ENCODE data around the gene HNRNPA1L2. TPM values are rescaled to one million over a fixed set of nuclear protein-coding genes. Genes with fewer than 3 reads are reported as not detected.
"Not testable (repeated sequence)": the region's sequence is repeated elsewhere in the genome, so short reads cannot be mapped to it uniquely, and the experiment has no call there.

Gene HNRNPA1L2
- total and polyA plus RNA-seq, 4 donors = 4.8 to 10.3 (median 8.3) TPM

GRCh38 chr13:52599037-52599847 is 43.0 kb upstream of the HNRNPA1L2 start:
- TF ChIP-seq CTCF (IDR thresholded peaks at IDR 0.05; ENCODE audit: control extremely low read depth, extremely low read depth) = no peak
- Histone ChIP-seq H3K27me3 (ENCODE audit: control insufficient read depth in 3 of 3, insufficient read depth in 3 of 3, low read length in 2 of 3) (no peaks in the 10 kb centered on the region), H3K4me3 (no peak overlapping the region), H3K27ac (ENCODE audit: low read depth in 1 of 2, low read length in 1 of 2) (no peak overlapping the region), H3K36me3 (ENCODE audit: control insufficient read depth in 4 of 4, insufficient read depth in 4 of 4, low read length in 4 of 4) (no peaks in the 10 kb centered on the region), H3K4me1 (ENCODE audit: control insufficient read depth in 5 of 5, insufficient read depth in 5 of 5, low read length in 5 of 5) (peaks cover 0 to 12% (median 5%) of the 10 kb centered on the region in 5 donors), H3K9me3 (ENCODE audit: control insufficient read depth in 4 of 4, insufficient read depth in 3 of 4, low read length in 3 of 4) (no peaks in the 10 kb centered on the region), H3K9ac (ENCODE audit: insufficient read depth in 1 of 2, low read length in 2 of 2) (peak overlapping the region in 1 of 2 donors; percentile 26)
- WGBS, 2 donors = 9 to 19% methylated on average over 13 of the region's 13 CpGs
- ATAC-seq (ENCODE audit: insufficient read depth, low FRiP score) (no peak), DNase-seq (peak in 1 of 3 donors; percentile 76)

- DNase-seq = peak; percentile 63 to 81 (median 64)
Measured at GRCh38 chr13:52599848-52600603, 42.2 kb upstream of the HNRNPA1L2 start.

GRCh38 chr13:52600666-52601065 is 41.6 kb upstream of the HNRNPA1L2 start:
- Histone ChIP-seq H3K9me3 (ENCODE audit: control insufficient read depth in 4 of 4, insufficient read depth in 3 of 4, low read length in 3 of 4) (no peaks in the 10 kb centered on the region), H3K36me3 (ENCODE audit: control insufficient read depth in 4 of 4, insufficient read depth in 4 of 4, low read length in 4 of 4) (no peaks in the 10 kb centered on the region), H3K4me1 (ENCODE audit: control insufficient read depth in 5 of 5, insufficient read depth in 5 of 5, low read length in 5 of 5) (peaks cover 0 to 12% (median 5%) of the 10 kb centered on the region in 5 donors), H3K27me3 (ENCODE audit: control insufficient read depth in 3 of 3, insufficient read depth in 3 of 3, low read length in 2 of 3) (no peaks in the 10 kb centered on the region), H3K4me3 (no peak overlapping the region), H3K9ac (ENCODE audit: insufficient read depth in 1 of 2, low read length in 2 of 2) (peak overlapping the region in 1 of 2 donors; percentile 80), H3K27ac (ENCODE audit: low read depth in 1 of 2, low read length in 1 of 2) (no peak overlapping the region)
- no peak for ATAC-seq (ENCODE audit: insufficient read depth, low FRiP score)
- TF ChIP-seq CTCF (IDR thresholded peaks at IDR 0.05; ENCODE audit: control extremely low read depth, extremely low read depth) = no peak
- no peak for DNase-seq
- WGBS, 2 donors = 81 to 84% methylated on average over 3 of the region's 3 CpGs

More at GRCh38 chr13:52599848-52600603, 42.2 kb upstream of the HNRNPA1L2 start:
- H3K9ac ChIP-seq (ENCODE audit: insufficient read depth in 1 of 2, low read length in 2 of 2) = peak overlapping the region in 1 of 2 donors; percentile 80
- H3K4me1 ChIP-seq (ENCODE audit: control insufficient read depth in 5 of 5, insufficient read depth in 5 of 5, low read length in 5 of 5) = peaks cover 0 to 12% (median 5%) of the 10 kb centered on the region in 5 donors
- H3K36me3 ChIP-seq (ENCODE audit: control insufficient read depth in 4 of 4, insufficient read depth in 4 of 4, low read length in 4 of 4) = no peaks in the 10 kb centered on the region
- TF ChIP-seq CTCF (IDR thresholded peaks at IDR 0.05; ENCODE audit: control extremely low read depth, extremely low read depth) = no peak
- H3K9me3 ChIP-seq (ENCODE audit: control insufficient read depth in 4 of 4, insufficient read depth in 3 of 4, low read length in 3 of 4) = no peaks in the 10 kb centered on the region
- 4 to 7% methylated on average over 63 to 73 of the region's 73 CpGs for WGBS, 2 donors
- H3K27ac ChIP-seq (ENCODE audit: low read depth in 1 of 2, low read length in 1 of 2) = peak overlapping the region in 1 of 2 donors; percentile 0
- no peak overlapping the region for H3K4me3 ChIP-seq
- ATAC-seq (ENCODE audit: insufficient read depth, low FRiP score) = peak; percentile 50
- no peaks in the 10 kb centered on the region for H3K27me3 ChIP-seq (ENCODE audit: control insufficient read depth in 3 of 3, insufficient read depth in 3 of 3, low read length in 2 of 3)

GRCh38 chr13:52603316-52603715 is 38.9 kb upstream of the HNRNPA1L2 start:
- DNase-seq; H3K9me3 ChIP-seq (ENCODE audit: control insufficient read depth in 4 of 4, insufficient read depth in 3 of 4, low read length in 3 of 4); H3K4me3 ChIP-seq; H3K27ac ChIP-seq (ENCODE audit: low read depth in 1 of 2, low read length in 1 of 2); H3K36me3 ChIP-seq (ENCODE audit: control insufficient read depth in 4 of 4, insufficient read depth in 4 of 4, low read length in 4 of 4); H3K9ac ChIP-seq (ENCODE audit: insufficient read depth in 1 of 2, low read length in 2 of 2); H3K27me3 ChIP-seq (ENCODE audit: control insufficient read depth in 3 of 3, insufficient read depth in 3 of 3, low read length in 2 of 3); ATAC-seq (ENCODE audit: insufficient read depth, low FRiP score): not testable (repeated sequence)
- 87 to 96% methylated on average over 2 of the region's 4 CpGs for WGBS, 2 donors
- peaks cover 0 to 12% (median 5%) of the 10 kb centered on the region in 5 donors for H3K4me1 ChIP-seq (ENCODE audit: control insufficient read depth in 5 of 5, insufficient read depth in 5 of 5, low read length in 5 of 5)

GRCh38 chr13:52606126-52606525 is 36.1 kb upstream of the HNRNPA1L2 start:
- not testable (repeated sequence) for H3K27ac ChIP-seq (ENCODE audit: low read depth in 1 of 2, low read length in 1 of 2); H3K4me1 ChIP-seq (ENCODE audit: control insufficient read depth in 5 of 5, insufficient read depth in 5 of 5, low read length in 5 of 5); H3K36me3 ChIP-seq (ENCODE audit: control insufficient read depth in 4 of 4, insufficient read depth in 4 of 4, low read length in 4 of 4); H3K4me3 ChIP-seq; H3K9me3 ChIP-seq (ENCODE audit: control insufficient read depth in 4 of 4, insufficient read depth in 3 of 4, low read length in 3 of 4); H3K9ac ChIP-seq (ENCODE audit: insufficient read depth in 1 of 2, low read length in 2 of 2); ATAC-seq (ENCODE audit: insufficient read depth, low FRiP score); H3K27me3 ChIP-seq (ENCODE audit: control insufficient read depth in 3 of 3, insufficient read depth in 3 of 3, low read length in 2 of 3); DNase-seq
- WGBS, 2 donors = 77 to 85% methylated on average over 6 of the region's 6 CpGs

Data from lung (tissue), 12 donors.